ENCODE results near the gene CENPT.

DNA sequence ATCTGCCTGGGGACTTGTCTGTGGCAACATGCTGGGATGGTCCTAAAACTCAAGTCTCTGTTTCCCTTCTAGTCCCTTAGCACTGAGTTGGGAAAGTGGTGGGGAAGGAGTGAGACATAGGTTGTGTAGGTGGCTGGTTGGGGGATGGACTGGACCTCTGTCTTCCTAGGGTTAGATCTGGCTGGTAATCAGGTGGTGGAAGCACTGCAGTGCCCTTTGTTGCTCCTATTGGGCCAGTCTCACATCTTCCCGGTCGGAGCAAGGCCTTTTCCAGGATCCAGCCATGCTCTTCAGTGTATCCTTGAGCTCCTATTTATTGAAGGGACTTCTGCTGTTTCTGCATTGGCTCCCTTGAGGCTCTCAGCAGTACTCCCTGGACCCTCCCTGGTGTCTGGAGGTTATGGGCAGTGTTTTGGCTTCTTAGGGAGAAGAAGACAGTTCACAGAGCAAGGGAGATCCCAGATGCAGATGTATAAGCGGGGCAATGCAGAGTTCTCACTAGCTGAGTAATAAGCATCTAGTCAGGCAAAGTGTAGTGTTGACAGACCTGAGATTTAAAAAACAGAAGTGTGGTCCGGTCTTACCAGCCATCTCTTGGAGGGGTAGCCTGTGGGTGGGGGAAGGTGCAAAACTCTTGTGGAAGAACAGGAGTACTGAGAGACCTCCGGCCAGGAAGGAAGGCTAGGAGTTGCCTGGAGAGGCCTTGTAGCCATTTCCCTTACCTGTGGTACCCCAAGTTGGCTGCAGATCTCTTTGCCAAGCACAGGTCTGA is 2.0 kb downstream of the CENPT start:
- TF ChIP-seq CTCF (IDR thresholded peaks at IDR 0.05; ENCODE audit: insufficient read depth, low read length) (no peak), POLR2AphosphoS5 (IDR thresholded peaks at IDR 0.05; ENCODE audit: low read depth) (no peak)

Data from HL-60 (cell line).